Left cardiac atrium (tissue), 4 donors: ENCODE results near the gene PSMD13. TPM values are rescaled to one million over a fixed set of nuclear protein-coding genes. Genes with fewer than 3 reads are reported as not detected.
"Not testable (repeated sequence)": the region's sequence is repeated elsewhere in the genome, so short reads cannot be mapped to it uniquely, and the experiment has no call there.

Source experiments
- ATAC-seq, 2 donors: fragments of 200-7000 bp; cut with Tn5 transposase; one replicate each; pipeline ENCODE4 v1.9.1; 2020; ENCODE audit warnings: mild to moderate bottlenecking in 2 of 2, moderate library complexity in 2 of 2
- DNase-seq: peaks from one replicate; pipeline ENCODE4 v3.0.0-alpha.2; 2020
- intact Hi-C, 2 donors: fragments of 100-400 bp; cut with DNase I; formaldehyde crosslinking; loops; one replicate each; pipeline versions ENCODE4 v1.14.1 to v1.15.1; 2022 to 2023
- long read RNA-seq: library from polyadenylated mRNA; unstranded; transcript quantifications from one replicate; pipeline ENCODE4 v2.0.0, GENCODE V29; 2021
- total RNA-seq, 2 donors: library from RNA; stranded (reverse); fragmentation: NEBNext Ultra II Directional; extraction: Animal tissue kit (Norgen Biotek cat#: 25700); gene quantifications; one replicate each; pipeline ENCODE4 v1.2.1, GENCODE V29; 2021
- donor health status: DM: no; HTN: yes; CAD: no.
- donor health status: DM: no; HTN: yes; CAD: no; lungs with severe emphysema.
- donor health status: DM: yes; HTN: yes; CAD: no.
- donor health status: Dilated cardiomyopathy.

PSMD13 gene
- 10 to 100 TPM; 75.5 to 87.3 TPM for total RNA-seq
- long read RNA-seq, transcript PSMD13-212 (13 exons, 1,991 nt) = major isoform, 151 of 169 reads
- long read RNA-seq, partial matches to known transcripts = 1 of 169 reads
- long read RNA-seq, other reads (novel, unspliced or antisense) = 8 of 169 reads

DNA sequence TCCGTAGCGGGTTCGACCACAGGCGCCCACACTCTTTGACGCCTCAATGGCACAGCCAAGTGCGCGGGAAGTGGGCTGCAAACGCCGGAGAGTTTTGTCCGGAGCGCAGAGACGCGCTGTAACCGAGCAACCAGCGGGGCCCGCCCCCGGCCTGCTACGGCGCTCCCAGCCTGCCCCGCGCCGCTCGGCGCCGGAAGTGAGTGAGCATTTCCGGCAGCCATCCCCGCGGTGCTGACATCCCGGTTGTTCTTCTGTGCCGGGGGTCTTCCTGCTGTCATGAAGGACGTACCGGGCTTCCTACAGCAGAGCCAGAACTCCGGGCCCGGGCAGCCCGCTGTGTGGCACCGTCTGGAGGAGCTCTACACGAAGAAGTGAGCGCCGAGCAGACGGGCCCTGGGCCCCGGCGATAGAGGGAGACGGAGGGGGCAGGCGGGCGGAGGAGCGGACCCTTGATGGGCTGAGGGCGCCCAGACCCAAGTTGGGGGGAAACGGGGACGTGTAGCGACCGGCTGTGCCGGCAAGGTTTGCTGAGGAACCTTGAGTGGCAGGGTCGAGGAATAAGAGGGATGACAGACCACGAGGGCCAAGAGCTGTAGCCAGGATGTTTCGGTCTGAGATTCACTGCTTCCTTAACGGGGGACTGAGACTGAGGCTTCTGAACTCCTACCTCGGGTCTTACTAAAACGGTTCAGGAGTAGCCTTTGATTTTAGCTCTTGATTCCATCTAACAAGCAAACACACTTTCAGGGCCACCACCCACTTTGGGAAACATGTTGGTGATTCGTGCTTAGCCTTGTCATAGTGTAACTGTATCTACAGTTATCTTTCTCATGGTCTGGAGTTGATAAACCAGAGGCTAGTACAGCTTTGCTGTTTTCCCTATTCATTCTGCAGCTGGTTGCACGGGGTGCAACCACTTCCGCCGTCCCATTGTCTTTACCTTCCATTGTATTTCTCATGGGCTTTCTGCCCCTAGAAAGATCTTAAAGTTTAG lies at the start of gene PSMD13:
Gene PSMD13 (plus strand): TSS at position 203 of the 994 bp plus-strand sequence. CDS start 74 bp downstream, at position 277.
- intact Hi-C loops = loop anchor here in 1 of 2 donors (2.0 to 10.0 kb wide), 2 partner anchors 28 to 58 kb away; partner anchors contain the start of gene IFITM5
- DNase-seq (peak; percentile 91), ATAC-seq (peak; percentile 95 to 97)

DNA sequence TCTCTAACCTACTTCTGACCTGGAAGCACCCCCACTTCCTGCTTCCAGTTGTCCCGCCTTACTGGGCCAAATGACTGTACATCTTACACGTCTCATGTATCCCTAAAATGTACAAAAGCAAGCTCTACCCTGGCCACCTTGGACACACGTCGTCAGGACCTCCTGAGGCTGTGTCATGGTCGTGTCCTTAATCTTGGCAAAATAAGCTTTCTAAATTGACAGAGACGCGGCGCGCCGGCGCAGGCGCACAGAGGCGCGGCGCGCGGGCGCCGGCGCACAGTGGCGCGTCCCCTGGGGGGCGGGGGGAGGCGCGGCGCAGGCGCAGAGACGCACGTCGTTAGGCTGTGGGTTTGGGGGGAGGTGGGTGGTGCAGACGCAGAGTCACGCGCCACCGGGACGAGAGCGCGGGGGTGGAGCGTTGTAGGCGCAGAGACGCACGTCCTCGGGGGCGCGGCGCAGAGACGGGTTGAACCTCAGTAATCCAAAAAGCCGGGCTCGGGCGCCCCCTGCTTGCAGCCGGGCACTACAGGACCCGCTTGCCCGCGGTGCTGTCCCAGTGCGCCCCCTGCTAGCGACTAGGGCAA lies 47.5 kb upstream of the PSMD13 start:
- ATAC-seq = peak; percentile 42 to 75
- DNase-seq, intact Hi-C loops: not testable (repeated sequence)

GRCh38 chr11:189843-190311 lies 46.9 kb upstream of the PSMD13 start:
- ATAC-seq = peak; percentile 68 to 75
- intact Hi-C loops = not testable (repeated sequence)
- DNase-seq = peak; percentile 40

GRCh38 chr11:190546-190945 lies 46.2 kb upstream of the PSMD13 start:
- ATAC-seq, intact Hi-C loops, DNase-seq: not testable (repeated sequence)

DNA sequence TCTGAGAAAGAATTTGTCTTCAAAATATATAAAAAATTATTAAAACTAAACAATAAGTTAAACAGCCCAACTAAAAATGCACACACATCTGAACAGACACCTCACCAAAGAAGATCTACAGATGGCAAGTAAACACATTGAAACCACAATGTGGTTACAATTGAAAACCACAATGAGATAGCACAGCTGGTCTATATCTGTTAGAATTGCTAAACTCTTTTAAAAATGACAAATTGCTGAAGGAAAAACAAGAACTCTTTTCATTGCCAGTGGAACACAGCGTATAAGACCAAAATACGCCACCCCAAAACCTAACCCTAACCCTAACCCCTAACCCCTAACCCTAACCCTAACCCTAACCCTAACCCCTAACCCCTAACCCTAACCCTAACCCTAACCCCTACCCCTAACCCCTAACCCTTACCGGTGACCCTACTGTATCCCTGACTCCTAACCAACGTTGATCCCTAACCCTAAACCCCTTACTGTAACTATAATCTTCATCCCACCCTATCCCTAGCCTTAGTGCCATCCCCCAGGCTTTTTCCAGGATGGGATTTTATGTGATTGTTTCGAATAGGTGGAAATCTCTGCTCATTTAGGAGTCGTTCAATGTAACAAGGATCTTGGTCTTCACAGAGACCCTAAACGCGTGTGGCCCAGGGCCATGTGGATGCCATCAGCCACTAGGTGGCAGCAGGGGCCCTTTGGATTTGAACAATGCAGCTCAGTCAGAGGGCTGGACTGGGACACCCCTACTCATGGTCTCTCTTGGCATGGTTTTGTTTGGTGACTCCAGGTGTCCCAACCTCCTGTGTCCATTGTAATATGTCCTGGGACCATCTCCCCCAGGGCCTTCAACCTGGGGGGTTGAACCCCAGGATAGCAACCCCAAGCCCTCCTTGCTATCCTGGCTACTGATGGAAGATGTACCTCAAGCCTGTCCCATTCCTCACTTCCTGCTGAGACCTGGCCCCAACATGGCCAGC lies 45.0 kb upstream of the PSMD13 start:
- DNase-seq (peak; percentile 40), ATAC-seq (peak; percentile 58 to 74)
- intact Hi-C loops = not testable (repeated sequence)

DNA sequence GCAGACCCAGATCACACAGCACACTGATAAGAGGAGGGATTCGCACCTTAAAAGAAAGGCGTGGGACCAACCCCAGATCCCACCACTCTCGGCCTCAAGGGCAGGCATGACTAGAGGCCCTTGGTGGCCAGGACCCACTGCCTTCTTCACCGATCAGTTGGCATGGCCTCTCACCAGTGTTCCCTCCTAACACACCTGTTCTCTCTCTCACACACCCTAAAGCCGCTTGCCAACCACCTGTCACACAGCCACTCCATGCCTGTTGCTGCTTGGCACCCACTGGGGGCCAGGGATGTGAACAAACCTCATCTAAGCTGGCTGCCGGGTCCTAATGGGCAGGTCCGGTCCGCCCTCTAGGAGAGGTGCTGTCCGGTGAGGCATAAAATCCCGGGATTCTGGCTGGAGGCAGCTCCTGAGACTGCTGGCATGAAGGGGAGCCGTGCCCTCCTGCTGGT lies 44.1 kb upstream of the PSMD13 start, which contains the start of gene SCGB1C1:
Gene SCGB1C1 (plus strand): TSS at position 405 of the 455 bp plus-strand sequence. CDS start 22 bp downstream, at position 427.
- intact Hi-C loops, ATAC-seq: not testable (repeated sequence)

DNA sequence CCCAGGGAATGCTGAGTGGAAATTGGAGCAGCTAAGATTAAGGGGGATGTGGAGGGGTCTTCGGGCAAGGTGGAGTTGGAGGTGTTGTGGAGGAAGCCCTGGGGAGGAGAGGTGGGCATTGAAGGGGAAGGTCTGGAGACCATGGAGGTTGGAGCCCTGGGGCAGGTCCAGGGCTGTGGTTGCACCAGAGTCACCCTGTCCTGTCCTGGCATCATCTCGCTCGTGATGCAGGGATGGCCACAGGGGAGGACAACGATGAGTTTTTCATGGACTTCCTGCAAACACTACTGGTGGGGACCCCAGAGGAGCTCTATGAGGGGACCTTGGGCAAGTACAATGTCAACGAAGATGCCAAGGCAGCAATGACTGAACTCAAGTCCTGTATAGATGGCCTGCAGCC lies 43.3 kb upstream of the PSMD13 start:
- ATAC-seq, DNase-seq, intact Hi-C loops: not testable (repeated sequence)

More for the DNA sequence above, 44.1 kb upstream of the PSMD13 start, which contains the start of gene SCGB1C1:
- not testable (repeated sequence) for DNase-seq

DNA sequence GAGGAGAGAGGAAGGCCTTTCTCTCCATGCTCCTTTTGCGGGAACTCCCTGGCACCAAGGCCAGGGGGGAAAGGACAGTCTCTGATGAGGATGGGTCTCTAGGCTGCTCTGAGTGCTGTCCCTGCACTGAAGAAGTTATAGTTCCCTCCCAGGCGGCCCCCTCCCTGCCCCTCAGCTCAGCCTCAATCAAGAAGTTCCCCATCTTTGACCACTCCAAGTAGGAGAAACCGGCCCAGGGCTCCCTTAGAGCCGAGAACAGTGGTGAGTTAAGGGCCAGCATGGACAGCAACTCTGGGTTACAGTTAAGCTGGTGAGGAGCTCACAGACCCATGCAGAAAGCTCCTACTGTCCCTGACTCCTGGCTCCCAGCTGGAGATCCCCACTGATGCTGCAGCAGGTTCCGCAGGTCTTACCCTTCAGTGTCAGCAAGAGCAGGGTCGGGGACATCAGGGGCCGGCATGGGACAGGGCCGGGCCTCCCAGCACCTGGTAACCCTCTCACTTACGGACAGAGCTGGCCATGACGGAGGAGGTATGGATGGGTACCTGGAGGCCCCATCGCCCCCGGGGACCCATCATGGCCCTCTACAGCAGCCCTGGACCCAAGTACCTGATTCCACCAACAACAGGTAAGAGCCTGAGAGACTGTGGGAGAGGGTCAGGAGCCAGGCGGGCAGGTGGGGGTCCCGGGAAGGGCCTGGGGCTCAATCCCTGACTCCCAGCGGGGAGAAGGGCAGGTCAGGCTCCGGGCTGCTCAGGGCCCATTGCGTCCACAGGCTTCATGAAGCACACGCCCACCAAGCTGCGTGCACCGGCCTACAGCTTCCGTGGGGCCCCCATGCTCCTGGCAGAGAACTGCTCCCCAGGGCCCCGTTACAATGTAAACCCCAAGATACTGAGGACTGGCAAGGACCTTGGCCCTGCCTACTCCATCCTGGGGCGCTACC lies 39.7 kb upstream of the PSMD13 start:
- intact Hi-C loops = no loop called here
- DNase-seq = peak; percentile 20
- no peak for ATAC-seq

GRCh38 chr11:197741-198235 lies 39.0 kb upstream of the PSMD13 start:
- peak; percentile 17 for DNase-seq
- no peak for ATAC-seq
- intact Hi-C loops = no loop called here

DNA sequence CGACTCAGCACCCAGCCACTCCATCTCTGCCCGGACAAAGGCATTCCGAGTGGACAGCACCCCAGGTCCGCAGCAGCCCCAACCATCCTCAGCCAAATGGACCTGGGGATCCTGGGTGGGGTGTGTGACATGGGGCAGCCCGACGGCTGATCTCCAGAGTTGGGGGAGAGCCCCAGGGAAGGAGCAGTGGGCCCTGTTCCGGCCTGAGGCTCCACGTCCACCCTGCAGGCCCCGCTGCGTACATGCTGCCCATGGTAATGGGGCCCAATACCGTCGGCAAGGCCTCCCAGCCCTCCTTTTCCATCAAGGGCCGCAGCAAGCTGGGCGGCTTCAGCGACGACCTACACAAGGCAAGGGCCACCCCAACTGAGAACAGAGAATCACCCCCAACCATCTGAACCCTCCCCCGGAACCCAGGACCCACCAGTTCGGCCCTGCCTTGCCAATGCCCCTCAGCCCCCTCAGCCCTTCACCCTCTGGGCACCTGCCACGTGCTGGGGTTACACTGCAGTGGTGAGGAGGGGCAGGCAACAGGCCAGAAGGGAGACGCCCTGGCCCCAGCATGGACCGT lies 38.5 kb upstream of the PSMD13 start:
- DNase-seq = peak; percentile 17
- no peak for ATAC-seq
- intact Hi-C loops = no loop called here

GRCh38 chr11:199004-199581 lies 37.7 kb upstream of the PSMD13 start:
- DNase-seq (peak; percentile 25), ATAC-seq (no peak)
- intact Hi-C loops = no loop called here

DNA sequence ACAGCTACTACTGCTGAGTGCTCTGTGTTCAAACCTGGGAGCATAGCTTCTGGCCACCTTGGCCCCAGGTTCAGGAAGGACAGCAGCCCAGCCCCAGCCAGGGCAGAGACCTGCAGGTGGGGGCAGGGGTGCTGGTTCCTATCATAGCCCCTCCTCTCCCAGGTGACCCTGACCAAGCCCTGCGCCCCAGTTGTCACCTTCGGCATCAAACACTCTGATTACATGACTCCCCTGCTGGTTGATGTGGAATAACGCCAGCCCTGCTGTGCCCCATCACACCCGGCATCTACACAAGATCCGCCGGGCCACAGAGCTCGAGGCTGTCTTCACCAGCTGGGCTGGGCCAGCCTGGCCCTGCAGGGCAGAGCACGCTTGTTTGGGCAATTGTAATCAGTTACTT lies 37.0 kb upstream of the PSMD13 start:
- no peak for ATAC-seq
- intact Hi-C loops = no loop called here
- peak; percentile 16 for DNase-seq

GRCh38 chr11:200224-201003 lies 36.4 kb upstream of the PSMD13 start:
- DNase-seq (peak; percentile 20), ATAC-seq (no peak)
- intact Hi-C loops = no loop called here

- ATAC-seq (no peak), DNase-seq (no peak)
- intact Hi-C loops = no loop called here
Measured at GRCh38 chr11:201966-202365, 34.8 kb upstream of the PSMD13 start.

DNA sequence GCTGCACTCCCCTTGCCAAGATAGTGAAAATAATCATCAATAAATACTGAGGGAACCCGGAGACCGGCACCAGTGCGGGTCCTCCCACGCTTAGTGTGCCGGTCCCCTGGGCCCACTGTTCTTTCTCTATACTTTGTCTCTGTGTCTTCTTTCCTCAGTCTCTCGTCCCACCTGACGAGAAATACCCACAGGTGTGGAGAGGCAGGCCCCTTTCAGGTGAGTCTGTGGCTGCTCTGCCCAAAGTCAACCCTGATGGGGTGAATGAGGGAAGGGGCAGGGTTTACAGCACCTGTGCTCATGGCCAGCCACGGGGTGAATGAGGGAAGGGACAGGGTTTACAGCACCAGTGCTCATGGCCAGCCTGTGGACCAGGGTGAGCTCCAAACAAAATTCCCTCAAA lies 34.3 kb upstream of the PSMD13 start:
- intact Hi-C loops = no loop called here
- peak; percentile 15 for DNase-seq
- no peak for ATAC-seq
